HG03108 (cell line): ENCODE results near the gene BEGAIN.

Source experiments
- ATAC-seq: cut with Tn5 transposase; IDR thresholded peaks from one replicate; pipeline ENCODE4 v1.9.1; 2021; ENCODE audit warnings: moderate library complexity; ENCODE audit not compliant: unreplicated experiment

BEGAIN gene

GRCh38 chr14:100570726-100571454 lies 16.3 kb downstream of the BEGAIN start:
- no peak for ATAC-seq

- no peak for ATAC-seq
Measured at GRCh38 chr14:100569734-100570286, 17.4 kb downstream of the BEGAIN start.

- no peak for ATAC-seq
Measured at GRCh38 chr14:100568998-100569733, 18.1 kb downstream of the BEGAIN start.

- ATAC-seq = no peak
Measured at GRCh38 chr14:100568164-100568997, 18.8 kb downstream of the BEGAIN start.

GRCh38 chr14:100567877-100568163 lies 19.4 kb downstream of the BEGAIN start:
- no peak for ATAC-seq

GRCh38 chr14:100567009-100567876 lies 20.0 kb downstream of the BEGAIN start:
- no peak for ATAC-seq

GRCh38 chr14:100566586-100566985 lies 20.6 kb downstream of the BEGAIN start:
- ATAC-seq = no peak

GRCh38 chr14:100566119-100566518 lies 21.1 kb downstream of the BEGAIN start:
- ATAC-seq = no peak

- no peak for ATAC-seq
Measured at GRCh38 chr14:100565650-100566049, 21.6 kb downstream of the BEGAIN start.

- no peak for ATAC-seq
Measured at GRCh38 chr14:100564512-100564911, 22.7 kb downstream of the BEGAIN start.

- ATAC-seq = no peak
Measured at GRCh38 chr14:100562751-100563150, 24.5 kb downstream of the BEGAIN start.

GRCh38 chr14:100561005-100561404 lies 26.2 kb downstream of the BEGAIN start:
- no peak for ATAC-seq

GRCh38 chr14:100560471-100560870 lies 26.7 kb downstream of the BEGAIN start:
- no peak for ATAC-seq

- no peak for ATAC-seq
Measured at GRCh38 chr14:100559455-100559854, 27.8 kb downstream of the BEGAIN start.

- ATAC-seq = no peak
Measured at GRCh38 chr14:100558966-100559365, 28.3 kb downstream of the BEGAIN start.

GRCh38 chr14:100558226-100558625 lies 29.0 kb downstream of the BEGAIN start:
- ATAC-seq = no peak

GRCh38 chr14:100557658-100558057 lies 29.6 kb downstream of the BEGAIN start:
- ATAC-seq = no peak

GRCh38 chr14:100556936-100557505 lies 30.2 kb downstream of the BEGAIN start:
- no peak for ATAC-seq

GRCh38 chr14:100556140-100556475 lies 31.1 kb downstream of the BEGAIN start:
- ATAC-seq = no peak

- ATAC-seq = no peak
Measured at GRCh38 chr14:100555436-100556139, 31.6 kb downstream of the BEGAIN start.
